Kidney (tissue), 14 donors: Measurements from ENCODE around the gene CRB3. TPM values are rescaled to one million over a fixed set of nuclear protein-coding genes. Genes with fewer than 3 reads are reported as not detected.

Experiments
- DNase-seq, 5 donors: peaks; one replicate each; pipeline ENCODE4 v3.0.0-alpha.2; 2013 to 2020
- FAIRE-seq: peaks from 2 replicates; lab custom pipeline; 2012; peaks lifted over from hg19 to GRCh38; lab: Jason Lieb, UNC
- H3K27ac ChIP-seq, 2 donors: one replicate each; pipeline ENCODE4 v1.7.0; 2013; ENCODE audit warnings: low read depth in 2 of 2, low read length in 2 of 2, inconsistent platforms in 1 of 2
- H3K27me3 ChIP-seq: one replicate; pipeline ENCODE4 v1.7.1; 2013; ENCODE audit warnings: low read length, inconsistent platforms; ENCODE audit not compliant: control insufficient read depth, insufficient read depth
- H3K36me3 ChIP-seq, 3 donors: one replicate each; pipeline versions ENCODE4 v1.7.0 to v1.7.1; 2013; ENCODE audit warnings: low read length in 3 of 3, control low read depth in 1 of 3, inconsistent platforms in 1 of 3; ENCODE audit not compliant: insufficient read depth in 3 of 3, control insufficient read depth in 2 of 3
- H3K4me1 ChIP-seq, 3 donors: one replicate each; pipeline versions ENCODE4 v1.7.0 to v1.7.1; 2013; ENCODE audit warnings: low read length in 3 of 3, inconsistent platforms in 1 of 3, low read depth in 1 of 3; ENCODE audit not compliant: control insufficient read depth in 2 of 3, insufficient read depth in 2 of 3
- H3K4me3 ChIP-seq, 3 donors: one replicate each; pipeline versions ENCODE4 v1.7.0 to v1.8.1; 2013; ENCODE audit warnings: low read length in 3 of 3, control low read depth in 1 of 3, inconsistent platforms in 1 of 3
- H3K9ac ChIP-seq, 3 donors: one replicate each; pipeline versions ENCODE4 v1.7.0 to v1.7.1; 2013; ENCODE audit warnings: low read length in 3 of 3, control low read depth in 1 of 3, inconsistent platforms in 1 of 3
- H3K9me3 ChIP-seq, 3 donors: one replicate each; pipeline versions ENCODE4 v1.7.0 to v1.7.1; 2013; ENCODE audit warnings: low read length in 3 of 3, control low read depth in 1 of 3, inconsistent platforms in 1 of 3; ENCODE audit not compliant: control insufficient read depth in 2 of 3, insufficient read depth in 1 of 3
- CTCF ChIP-seq: IDR thresholded peaks from 3 replicates; pipeline ENCODE4 v1.5.1; 2012; ENCODE audit warnings: mild to moderate bottlenecking, moderate library complexity, borderline replicate concordance; ENCODE audit not compliant: insufficient read depth; ENCODE audit errors: extremely low read depth
- intact Hi-C: fragments of 100-400 bp; cut with DNase I; formaldehyde crosslinking; loops from one replicate; pipeline ENCODE4 v1.11.1; 2022
- polyA plus RNA-seq: library from polyadenylated mRNA; stranded (reverse); fragments of 350-450 nt; fragmentation: Illumina TruSeq; extraction: RNeasy Lipid Tissue Mini Kit (QIAGEN cat#74804); gene quantifications from one replicate; pipeline ENCODE4 v1.2.3, GENCODE V29; 2014; ENCODE audit warnings: low read depth, low replicate concordance; ENCODE audit not compliant: insufficient read depth
- total RNA-seq: library from RNA; stranded (reverse); fragmentation: NEBNext Ultra II Directional; extraction: Animal tissue kit (Norgen Biotek cat#: 25700); gene quantifications from one replicate; pipeline ENCODE4 v1.2.1, GENCODE V29; 2021
- donor health status: control.
- donor health status: control.
- donor health status: control.
- donor health status: control.
- donor health status: control.
- donor health status: DM: yes; HTN: yes; CAD: no.
- donor health status: Normal renal cell carcinoma (clear cell type).

The CRB3 gene
- total and polyA plus RNA-seq, 2 donors from 2014 or later, result 51.9 to 58.2 TPM

- H3K27ac ChIP-seq, result no peak overlapping the region
- no peak overlapping the region for H3K4me3 ChIP-seq
- DNase-seq (no peak), FAIRE-seq (no peak)
- no peaks in the 10 kb centered on the region for H3K4me1 ChIP-seq
- TF ChIP-seq CTCF, result no peak
- H3K36me3 ChIP-seq, result peaks cover 6 to 24% (median 10%) of the 10 kb centered on the region in 3 donors
- H3K9ac ChIP-seq, result no peak overlapping the region
- no peaks in the 10 kb centered on the region for H3K27me3 ChIP-seq
- H3K9me3 ChIP-seq, result no peaks in the 10 kb centered on the region
- intact Hi-C loops, result no loop called here
Measured at GRCh38 chr19:6452899-6453298, 11.2 kb upstream of the CRB3 start.

- intact Hi-C loops, result no loop called here
- Histone ChIP-seq H3K4me1 (peaks cover 0 to 8% (median 3%) of the 10 kb centered on the region in 3 donors), H3K27me3 (no peaks in the 10 kb centered on the region), H3K9me3 (no peaks in the 10 kb centered on the region), H3K9ac (no peak overlapping the region), H3K36me3 (peaks cover 6 to 24% (median 10%) of the 10 kb centered on the region in 3 donors), H3K27ac (no peak overlapping the region), H3K4me3 (no peak overlapping the region)
- TF ChIP-seq CTCF, result no peak
- FAIRE-seq (no peak), DNase-seq (no peak)
Measured at GRCh38 chr19:6453951-6454565, 10.0 kb upstream of the CRB3 start.

- Histone ChIP-seq H3K9me3 (no peaks in the 10 kb centered on the region), H3K27ac (no peak overlapping the region), H3K4me3 (no peak overlapping the region), H3K27me3 (no peaks in the 10 kb centered on the region), H3K4me1 (peaks cover 0 to 11% (median 3%) of the 10 kb centered on the region in 3 donors), H3K36me3 (peaks cover 6 to 24% (median 10%) of the 10 kb centered on the region in 3 donors), H3K9ac (no peak overlapping the region)
- intact Hi-C loops, result no loop called here
- TF ChIP-seq CTCF, result no peak
- FAIRE-seq, result no peak
- DNase-seq, result no peak
Measured at GRCh38 chr19:6455924-6456323, 8.1 kb upstream of the CRB3 start.
